ENCODE measurements around the gene TMC4.

The TMC4 gene

GRCh38 chr19:54153731-54154326, 19.1 kb downstream of the TMC4 start:
- H2AFZ ChIP-seq (ENCODE audit: low read depth, low read length), result no peak overlapping the region
- H3K4me2 ChIP-seq (ENCODE audit: insufficient read depth, low read length), result no peak overlapping the region
- ATAC-seq (ENCODE audit: insufficient read depth, low read depth) (0 out of 3 replicates have a peak, but pooled peaks have one; percentile 5), DNase-seq (no peak)
- TF ChIP-seq CTCF (IDR thresholded peaks at IDR 0.05; ENCODE audit: borderline replicate concordance, extremely low read depth, low read length, poor library complexity, severe bottlenecking) (no peak), EZH2 (IDR thresholded peaks at IDR 0.05; ENCODE audit: borderline replicate concordance, low read depth, low read length, severe bottlenecking) (no peak)
- no peak overlapping the region for H3K27ac ChIP-seq (ENCODE audit: low read length)
- H3K4me1 ChIP-seq (ENCODE audit: insufficient read depth, low read length), result peaks cover 21% of the 10 kb centered on the region
- H3K79me2 ChIP-seq (ENCODE audit: insufficient read depth, low read length), result peaks cover 25% of the 10 kb centered on the region
- H4K20me1 ChIP-seq (ENCODE audit: insufficient read depth, low read length), result peaks cover 57% of the 10 kb centered on the region
- H3K9me3 ChIP-seq (ENCODE audit: insufficient read depth, low read length, severe bottlenecking), result no peaks in the 10 kb centered on the region
- H3K4me3 ChIP-seq (ENCODE audit: low read depth in 1 of 2, low read length in 2 of 2), result no peak overlapping the region
- H3K36me3 ChIP-seq (ENCODE audit: insufficient read depth, low read length), result peaks cover 95% of the 10 kb centered on the region
- no peaks in the 10 kb centered on the region for H3K27me3 ChIP-seq (ENCODE audit: insufficient read depth, low read length, poor library complexity)
- no peak overlapping the region for H3K9ac ChIP-seq (ENCODE audit: low read depth, low read length)

DNA sequence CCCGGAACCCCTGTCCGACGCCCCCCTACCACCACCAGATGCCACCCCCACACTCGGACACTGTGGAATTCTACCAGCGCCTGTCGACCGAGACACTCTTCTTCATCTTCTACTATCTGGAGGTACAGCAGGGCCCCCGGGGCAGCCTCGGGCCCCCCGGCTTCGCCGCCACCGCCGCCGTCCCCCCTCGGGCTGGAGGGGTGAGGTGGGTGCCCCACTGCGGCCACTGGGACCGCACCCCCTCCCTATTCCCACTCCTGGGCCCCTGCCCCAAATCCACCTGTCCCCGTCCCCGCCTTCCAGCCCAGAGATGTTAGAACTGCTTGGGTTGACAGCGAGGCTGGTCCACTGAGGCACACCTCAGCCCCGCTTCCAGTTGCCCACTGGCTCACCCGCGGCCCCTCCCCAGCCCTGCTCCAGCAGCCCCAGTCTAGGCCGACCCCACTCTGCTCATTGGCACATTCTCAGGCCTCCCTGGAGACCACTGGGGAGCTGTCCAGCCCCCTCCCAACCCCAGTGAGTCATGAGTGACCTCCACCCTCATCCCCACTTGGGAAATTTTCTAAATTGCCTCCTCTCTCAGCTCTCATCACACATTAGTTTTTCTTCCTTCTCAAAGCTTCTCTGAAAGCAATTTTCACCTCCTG, 20.0 kb downstream of the TMC4 start:
- Histone ChIP-seq H3K9me3 (ENCODE audit: insufficient read depth, low read length, severe bottlenecking) (no peaks in the 10 kb centered on the region), H3K4me1 (ENCODE audit: insufficient read depth, low read length) (peaks cover 13% of the 10 kb centered on the region), H3K27ac (ENCODE audit: low read length) (no peak overlapping the region), H3K36me3 (ENCODE audit: insufficient read depth, low read length) (peaks cover 98% of the 10 kb centered on the region), H3K27me3 (ENCODE audit: insufficient read depth, low read length, poor library complexity) (no peaks in the 10 kb centered on the region), H3K9ac (ENCODE audit: low read depth, low read length) (no peak overlapping the region), H2AFZ (ENCODE audit: low read depth, low read length) (no peak overlapping the region), H3K79me2 (ENCODE audit: insufficient read depth, low read length) (peaks cover 17% of the 10 kb centered on the region), H3K4me3 (ENCODE audit: low read depth in 1 of 2, low read length in 2 of 2) (no peak overlapping the region), H4K20me1 (ENCODE audit: insufficient read depth, low read length) (peaks cover 49% of the 10 kb centered on the region), H3K4me2 (ENCODE audit: insufficient read depth, low read length) (no peak overlapping the region)
- TF ChIP-seq EZH2 (IDR thresholded peaks at IDR 0.05; ENCODE audit: borderline replicate concordance, low read depth, low read length, severe bottlenecking), result no peak
- TF ChIP-seq CTCF (IDR thresholded peaks at IDR 0.05; ENCODE audit: borderline replicate concordance, extremely low read depth, low read length, poor library complexity, severe bottlenecking), result no peak
- ATAC-seq (ENCODE audit: insufficient read depth, low read depth), result no peak
- no peak for DNase-seq

GRCh38 chr19:54152267-54152666, 20.7 kb downstream of the TMC4 start:
- H3K36me3 ChIP-seq (ENCODE audit: insufficient read depth, low read length), result peaks cover 98% of the 10 kb centered on the region
- peaks cover 6% of the 10 kb centered on the region; the same call in 1 of the 2 replicates for H3K4me1 ChIP-seq (ENCODE audit: insufficient read depth, low read length)
- H3K9ac ChIP-seq (ENCODE audit: low read depth, low read length), result no peak overlapping the region
- H3K79me2 ChIP-seq (ENCODE audit: insufficient read depth, low read length), result peaks cover 12% of the 10 kb centered on the region
- peaks cover 48% of the 10 kb centered on the region for H4K20me1 ChIP-seq (ENCODE audit: insufficient read depth, low read length)
- H3K4me3 ChIP-seq (ENCODE audit: low read depth in 1 of 2, low read length in 2 of 2), result no peak overlapping the region
- no peaks in the 10 kb centered on the region for H3K9me3 ChIP-seq (ENCODE audit: insufficient read depth, low read length, severe bottlenecking)
- H3K27ac ChIP-seq (ENCODE audit: low read length), result no peak overlapping the region
- TF ChIP-seq EZH2 (IDR thresholded peaks at IDR 0.05; ENCODE audit: borderline replicate concordance, low read depth, low read length, severe bottlenecking) (no peak), CTCF (IDR thresholded peaks at IDR 0.05; ENCODE audit: borderline replicate concordance, extremely low read depth, low read length, poor library complexity, severe bottlenecking) (no peak)
- no peaks in the 10 kb centered on the region for H3K27me3 ChIP-seq (ENCODE audit: insufficient read depth, low read length, poor library complexity)
- no peak overlapping the region for H2AFZ ChIP-seq (ENCODE audit: low read depth, low read length)
- ATAC-seq (ENCODE audit: insufficient read depth, low read depth) (no peak), DNase-seq (no peak)
- H3K4me2 ChIP-seq (ENCODE audit: insufficient read depth, low read length), result no peak overlapping the region
